Prostate gland (tissue), 2 donors: ENCODE measurements around the gene LRRC74A.
A peak's percentile ranks its signal among the peaks of the same experiment; 100 is the strongest.

Source experiments
- CTCF ChIP-seq, 4 experiments: fragments of 200-600 bp in 2 of 4; fragments of 450-650 bp in 2 of 4; sonication (generic) in 2 of 4; IDR thresholded peaks; 1 replicate in 3 of 4; 2 replicates in 1 of 4; pipeline ENCODE4 v1.5.1; 2016 to 2019; ENCODE audit warnings: antibody characterized with exemption in 4 of 4, mild to moderate bottlenecking in 2 of 4, moderate library complexity in 2 of 4
- POLR2A ChIP-seq: fragments of 450-650 bp; IDR thresholded peaks from one replicate; pipeline ENCODE4 v1.6.1; 2016; ENCODE audit warnings: antibody characterized with exemption, mild to moderate bottlenecking
- POLR2AphosphoS5 ChIP-seq: sonication (generic); formaldehyde crosslinking; IDR thresholded peaks from one replicate; pipeline ENCODE4 v1.6.1; 2017; ENCODE audit warnings: antibody characterized with exemption

GRCh38 chr14:76829650-76830421, 3.6 kb downstream of the LRRC74A start:
- TF ChIP-seq CTCF (IDR thresholded peaks at IDR 0.05) (no peak), POLR2A (no peak), POLR2AphosphoS5 (peak; percentile 30)
